Kidney (tissue), 14 donors: ENCODE results near the gene PNMA8C. TPM values are rescaled to one million over a fixed set of nuclear protein-coding genes. Genes with fewer than 3 reads are reported as not detected.

Experiments
- DNase-seq, 5 donors: peaks; one replicate each; pipeline ENCODE4 v3.0.0-alpha.2; 2013 to 2020
- FAIRE-seq: peaks from 2 replicates; lab custom pipeline; 2012; peaks lifted over from hg19 to GRCh38; lab: Jason Lieb, UNC
- H3K27ac ChIP-seq, 2 donors: one replicate each; pipeline ENCODE4 v1.7.0; 2013; ENCODE audit warnings: low read depth in 2 of 2, low read length in 2 of 2, inconsistent platforms in 1 of 2
- H3K27me3 ChIP-seq: one replicate; pipeline ENCODE4 v1.7.1; 2013; ENCODE audit warnings: low read length, inconsistent platforms; ENCODE audit not compliant: control insufficient read depth, insufficient read depth
- H3K36me3 ChIP-seq, 3 donors: one replicate each; pipeline versions ENCODE4 v1.7.0 to v1.7.1; 2013; ENCODE audit warnings: low read length in 3 of 3, control low read depth in 1 of 3, inconsistent platforms in 1 of 3; ENCODE audit not compliant: insufficient read depth in 3 of 3, control insufficient read depth in 2 of 3
- H3K4me1 ChIP-seq, 3 donors: one replicate each; pipeline versions ENCODE4 v1.7.0 to v1.7.1; 2013; ENCODE audit warnings: low read length in 3 of 3, inconsistent platforms in 1 of 3, low read depth in 1 of 3; ENCODE audit not compliant: control insufficient read depth in 2 of 3, insufficient read depth in 2 of 3
- H3K4me3 ChIP-seq, 3 donors: one replicate each; pipeline versions ENCODE4 v1.7.0 to v1.8.1; 2013; ENCODE audit warnings: low read length in 3 of 3, control low read depth in 1 of 3, inconsistent platforms in 1 of 3
- H3K9ac ChIP-seq, 3 donors: one replicate each; pipeline versions ENCODE4 v1.7.0 to v1.7.1; 2013; ENCODE audit warnings: low read length in 3 of 3, control low read depth in 1 of 3, inconsistent platforms in 1 of 3
- H3K9me3 ChIP-seq, 3 donors: one replicate each; pipeline versions ENCODE4 v1.7.0 to v1.7.1; 2013; ENCODE audit warnings: low read length in 3 of 3, control low read depth in 1 of 3, inconsistent platforms in 1 of 3; ENCODE audit not compliant: control insufficient read depth in 2 of 3, insufficient read depth in 1 of 3
- intact Hi-C: fragments of 100-400 bp; cut with DNase I; formaldehyde crosslinking; loops from one replicate; pipeline ENCODE4 v1.11.1; 2022
- polyA plus RNA-seq: library from polyadenylated mRNA; stranded (reverse); fragments of 350-450 nt; fragmentation: Illumina TruSeq; extraction: RNeasy Lipid Tissue Mini Kit (QIAGEN cat#74804); gene quantifications from one replicate; pipeline ENCODE4 v1.2.3, GENCODE V29; 2014; ENCODE audit warnings: low read depth, low replicate concordance; ENCODE audit not compliant: insufficient read depth
- total RNA-seq: library from RNA; stranded (reverse); fragmentation: NEBNext Ultra II Directional; extraction: Animal tissue kit (Norgen Biotek cat#: 25700); gene quantifications from one replicate; pipeline ENCODE4 v1.2.1, GENCODE V29; 2021
- TF ChIP-seq, protein P1 (sequence below): IDR thresholded peaks from 3 replicates; pipeline ENCODE4 v1.5.1; 2012; ENCODE audit warnings: mild to moderate bottlenecking, moderate library complexity, borderline replicate concordance; ENCODE audit not compliant: insufficient read depth; ENCODE audit errors: extremely low read depth
- donor health status: control.
- donor health status: control.
- donor health status: control.
- donor health status: control.
- donor health status: control.
- donor health status: DM: yes; HTN: yes; CAD: no.
- donor health status: Normal renal cell carcinoma (clear cell type).

PNMA8C gene
- total and polyA plus RNA-seq, 2 donors from 2014 or later: 0.09 TPM

DNA sequence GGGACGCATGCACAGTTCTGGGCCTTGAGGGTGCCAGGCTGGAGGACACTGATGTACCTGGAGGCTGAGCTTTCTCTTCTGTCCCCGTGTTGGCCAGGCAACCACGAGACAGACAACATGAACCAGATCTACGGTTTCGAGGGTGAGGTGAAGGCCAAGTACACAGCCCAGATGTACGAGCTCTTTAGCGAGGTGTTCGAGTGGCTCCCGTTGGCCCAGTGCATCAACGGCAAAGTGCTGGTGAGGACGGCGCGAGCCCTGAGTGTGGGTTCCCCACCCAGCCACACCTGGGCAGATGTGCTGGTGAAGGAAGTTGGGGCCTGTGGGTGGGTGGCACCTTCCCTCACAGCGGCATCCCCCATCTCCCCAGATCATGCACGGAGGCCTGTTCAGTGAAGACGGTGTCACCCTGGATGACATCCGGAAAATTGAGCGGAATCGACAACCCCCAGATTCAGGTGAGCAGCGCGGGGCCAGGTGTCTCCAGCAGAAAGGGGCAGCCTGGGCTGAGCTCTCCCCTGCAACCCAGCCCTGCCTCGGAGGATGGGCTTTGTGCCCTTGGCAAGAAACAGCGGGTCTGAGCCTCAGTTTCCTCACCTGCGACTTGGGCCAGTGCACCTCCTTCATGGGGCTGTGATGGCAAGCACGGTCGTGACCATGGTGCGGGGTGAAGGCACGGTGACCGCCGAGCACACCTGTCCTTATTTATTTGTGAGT is 41.6 kb downstream of the PNMA8C start:
- Histone ChIP-seq H3K4me1 (no peaks in the 10 kb centered on the region), H3K27ac (no peak overlapping the region), H3K4me3 (no peak overlapping the region), H3K36me3 (peaks cover 8 to 53% (median 17%) of the 10 kb centered on the region in 3 donors), H3K9me3 (no peaks in the 10 kb centered on the region), H3K27me3 (no peaks in the 10 kb centered on the region), H3K9ac (no peak overlapping the region)
- intact Hi-C loops: no loop called here
- peak in 2 of 5 donors; percentile 27 to 69 for DNase-seq
- FAIRE-seq: no peak
- TF ChIP-seq, protein P1, sequence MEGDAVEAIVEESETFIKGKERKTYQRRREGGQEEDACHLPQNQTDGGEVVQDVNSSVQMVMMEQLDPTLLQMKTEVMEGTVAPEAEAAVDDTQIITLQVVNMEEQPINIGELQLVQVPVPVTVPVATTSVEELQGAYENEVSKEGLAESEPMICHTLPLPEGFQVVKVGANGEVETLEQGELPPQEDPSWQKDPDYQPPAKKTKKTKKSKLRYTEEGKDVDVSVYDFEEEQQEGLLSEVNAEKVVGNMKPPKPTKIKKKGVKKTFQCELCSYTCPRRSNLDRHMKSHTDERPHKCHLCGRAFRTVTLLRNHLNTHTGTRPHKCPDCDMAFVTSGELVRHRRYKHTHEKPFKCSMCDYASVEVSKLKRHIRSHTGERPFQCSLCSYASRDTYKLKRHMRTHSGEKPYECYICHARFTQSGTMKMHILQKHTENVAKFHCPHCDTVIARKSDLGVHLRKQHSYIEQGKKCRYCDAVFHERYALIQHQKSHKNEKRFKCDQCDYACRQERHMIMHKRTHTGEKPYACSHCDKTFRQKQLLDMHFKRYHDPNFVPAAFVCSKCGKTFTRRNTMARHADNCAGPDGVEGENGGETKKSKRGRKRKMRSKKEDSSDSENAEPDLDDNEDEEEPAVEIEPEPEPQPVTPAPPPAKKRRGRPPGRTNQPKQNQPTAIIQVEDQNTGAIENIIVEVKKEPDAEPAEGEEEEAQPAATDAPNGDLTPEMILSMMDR: no peak

DNA sequence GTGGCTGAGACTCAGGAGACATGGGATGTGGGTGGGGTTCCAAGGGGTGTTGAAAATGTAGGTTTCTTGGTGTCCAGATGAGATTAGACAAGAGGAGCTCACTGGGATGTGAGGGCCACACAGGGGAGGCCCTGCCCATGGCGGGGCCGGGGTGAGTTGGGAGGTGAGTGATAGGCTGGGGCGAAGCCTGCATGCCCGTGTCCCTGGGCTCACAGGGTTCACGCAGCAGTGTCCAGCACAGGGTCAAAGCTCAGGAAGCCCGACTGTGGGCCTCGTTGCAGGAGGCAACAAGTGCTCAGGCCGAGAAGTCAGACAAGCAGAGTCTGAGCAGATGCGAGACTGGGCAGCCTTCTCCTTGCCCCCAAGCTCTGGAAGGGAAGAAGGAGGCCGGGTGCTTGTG is 42.6 kb downstream of the PNMA8C start:
- H3K4me3 ChIP-seq: no peak overlapping the region
- peaks cover 10 to 52% (median 16%) of the 10 kb centered on the region in 3 donors for H3K36me3 ChIP-seq
- H3K4me1 ChIP-seq: no peaks in the 10 kb centered on the region
- no peak overlapping the region for H3K27ac ChIP-seq
- H3K9ac ChIP-seq: no peak overlapping the region
- FAIRE-seq: no peak
- no peaks in the 10 kb centered on the region for H3K27me3 ChIP-seq
- peak in 1 of 5 donors; percentile 44 for DNase-seq
- H3K9me3 ChIP-seq: no peaks in the 10 kb centered on the region
- TF ChIP-seq, protein P1: no peak
- intact Hi-C loops: no loop called here

DNA sequence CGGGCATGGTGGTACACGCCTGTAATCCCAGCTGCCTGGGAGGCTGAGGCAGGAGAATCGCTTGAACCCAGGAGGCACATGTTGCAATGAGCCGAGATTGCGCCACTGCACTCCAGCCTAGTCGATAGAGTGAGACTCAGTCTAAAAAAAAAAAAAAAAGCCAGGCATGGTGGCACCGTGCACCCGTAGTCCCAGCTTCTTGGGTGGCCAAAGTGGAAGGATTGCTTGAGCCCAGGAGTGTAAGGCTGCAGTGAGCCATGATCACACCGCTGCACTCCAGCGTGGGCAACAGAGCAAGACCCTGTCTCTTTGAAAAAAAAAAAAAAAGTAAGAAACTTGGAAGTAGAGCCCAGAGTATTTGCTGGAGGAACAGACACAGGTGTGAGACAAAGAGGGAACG is 43.1 kb downstream of the PNMA8C start:
- H3K27me3 ChIP-seq: no peaks in the 10 kb centered on the region
- TF ChIP-seq, protein P1: no peak
- no peaks in the 10 kb centered on the region for H3K4me1 ChIP-seq
- peak in 2 of 5 donors; percentile 12 to 24 for DNase-seq
- no peak overlapping the region for H3K4me3 ChIP-seq
- intact Hi-C loops: no loop called here
- FAIRE-seq: no peak
- no peak overlapping the region for H3K27ac ChIP-seq
- no peak overlapping the region for H3K9ac ChIP-seq
- H3K9me3 ChIP-seq: no peaks in the 10 kb centered on the region
- peaks cover 12 to 50% (median 12%) of the 10 kb centered on the region in 3 donors for H3K36me3 ChIP-seq
